Astrocyte of the spinal cord (primary cell): ENCODE results near the gene LAMC3.

Experiments used
- DNase-seq: peaks from one replicate; pipeline ENCODE4 v3.0.0; 2011; ENCODE audit warnings: low read depth, low spot score
- H3K4me3 ChIP-seq: 2 replicates; pipeline ENCODE4 v1.5.1; 2011; ENCODE audit warnings: low read depth, mild to moderate bottlenecking, low read length, moderate library complexity
- in situ Hi-C: cut with HindIII; loops from 2 replicates; pipeline ENCODE4 v1.10.0; 2017; ENCODE audit warnings: low sequenced_read_pairs
- TF ChIP-seq, protein P1 (sequence below): IDR thresholded peaks from 2 replicates; pipeline ENCODE4 v1.5.1; 2012; ENCODE audit warnings: low read depth, mild to moderate bottlenecking, low read length, inconsistent platforms

The LAMC3 gene

DNA sequence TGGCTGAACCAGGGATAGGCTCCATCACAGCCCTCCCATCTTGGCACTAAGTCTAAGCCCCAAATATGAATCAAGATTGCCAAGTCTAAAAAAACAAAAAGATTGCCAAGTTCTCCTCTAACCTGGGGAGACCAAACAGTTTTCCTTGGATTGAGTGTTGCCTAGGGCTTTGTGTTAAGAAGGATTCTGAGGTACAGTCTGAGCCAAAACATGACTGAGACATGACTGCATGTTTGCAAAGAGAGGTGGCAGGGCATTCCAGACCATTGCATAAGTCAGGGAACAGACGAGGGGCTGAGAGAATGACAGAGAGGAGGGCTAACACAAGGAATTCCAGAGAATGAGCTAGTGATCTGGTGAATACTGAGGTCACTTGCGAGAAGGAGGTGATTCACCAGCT is 11.4 kb downstream of the LAMC3 start:
- H3K4me3 ChIP-seq: no peak overlapping the region
- peak; percentile 23 for DNase-seq
- in situ Hi-C loops: no loop called here
- TF ChIP-seq, protein P1, sequence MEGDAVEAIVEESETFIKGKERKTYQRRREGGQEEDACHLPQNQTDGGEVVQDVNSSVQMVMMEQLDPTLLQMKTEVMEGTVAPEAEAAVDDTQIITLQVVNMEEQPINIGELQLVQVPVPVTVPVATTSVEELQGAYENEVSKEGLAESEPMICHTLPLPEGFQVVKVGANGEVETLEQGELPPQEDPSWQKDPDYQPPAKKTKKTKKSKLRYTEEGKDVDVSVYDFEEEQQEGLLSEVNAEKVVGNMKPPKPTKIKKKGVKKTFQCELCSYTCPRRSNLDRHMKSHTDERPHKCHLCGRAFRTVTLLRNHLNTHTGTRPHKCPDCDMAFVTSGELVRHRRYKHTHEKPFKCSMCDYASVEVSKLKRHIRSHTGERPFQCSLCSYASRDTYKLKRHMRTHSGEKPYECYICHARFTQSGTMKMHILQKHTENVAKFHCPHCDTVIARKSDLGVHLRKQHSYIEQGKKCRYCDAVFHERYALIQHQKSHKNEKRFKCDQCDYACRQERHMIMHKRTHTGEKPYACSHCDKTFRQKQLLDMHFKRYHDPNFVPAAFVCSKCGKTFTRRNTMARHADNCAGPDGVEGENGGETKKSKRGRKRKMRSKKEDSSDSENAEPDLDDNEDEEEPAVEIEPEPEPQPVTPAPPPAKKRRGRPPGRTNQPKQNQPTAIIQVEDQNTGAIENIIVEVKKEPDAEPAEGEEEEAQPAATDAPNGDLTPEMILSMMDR: no peak

DNA sequence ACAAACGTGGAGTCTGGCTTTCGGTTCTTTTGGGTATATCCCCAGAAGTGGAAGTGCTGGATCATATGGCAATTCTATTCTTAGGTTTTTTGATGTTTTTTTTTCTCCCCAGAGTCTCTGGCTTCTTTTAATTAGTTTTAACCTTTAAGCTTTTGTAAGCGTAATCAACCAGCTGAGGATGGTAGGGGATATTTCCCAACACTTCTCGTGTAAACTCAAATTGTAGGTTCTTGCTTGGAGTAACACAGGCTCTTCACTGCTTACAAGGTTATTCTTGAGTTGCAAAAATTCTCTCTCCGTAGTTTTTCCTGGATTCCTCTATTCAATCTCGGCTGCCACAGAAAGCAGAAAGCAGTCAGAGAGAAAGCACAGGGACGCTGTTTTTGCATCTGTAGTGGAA is 11.9 kb downstream of the LAMC3 start:
- no peak for DNase-seq
- TF ChIP-seq, protein P1: no peak
- in situ Hi-C loops: no loop called here
- no peak overlapping the region for H3K4me3 ChIP-seq

DNA sequence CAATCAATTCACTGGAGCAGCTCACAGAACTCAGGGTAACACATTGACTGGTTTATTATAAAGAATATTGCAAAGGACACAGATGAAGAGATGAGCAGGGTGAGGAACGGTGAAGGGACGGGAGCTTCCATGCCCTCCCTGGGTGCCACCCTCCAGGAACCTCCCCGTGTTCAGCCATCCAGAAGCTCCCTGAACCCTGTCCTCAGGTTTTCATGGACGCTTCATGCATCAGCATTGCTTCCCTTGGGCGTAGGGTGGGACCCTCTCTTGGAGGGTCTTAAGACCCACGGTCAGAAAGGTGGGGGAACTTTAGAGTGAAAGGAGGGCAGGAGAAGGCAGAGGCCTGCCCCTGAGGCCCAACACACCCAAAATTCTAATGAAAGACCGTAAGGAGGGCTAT is 12.8 kb downstream of the LAMC3 start:
- in situ Hi-C loops: no loop called here
- TF ChIP-seq, protein P1: no peak
- H3K4me3 ChIP-seq: no peak overlapping the region
- DNase-seq: no peak

DNA sequence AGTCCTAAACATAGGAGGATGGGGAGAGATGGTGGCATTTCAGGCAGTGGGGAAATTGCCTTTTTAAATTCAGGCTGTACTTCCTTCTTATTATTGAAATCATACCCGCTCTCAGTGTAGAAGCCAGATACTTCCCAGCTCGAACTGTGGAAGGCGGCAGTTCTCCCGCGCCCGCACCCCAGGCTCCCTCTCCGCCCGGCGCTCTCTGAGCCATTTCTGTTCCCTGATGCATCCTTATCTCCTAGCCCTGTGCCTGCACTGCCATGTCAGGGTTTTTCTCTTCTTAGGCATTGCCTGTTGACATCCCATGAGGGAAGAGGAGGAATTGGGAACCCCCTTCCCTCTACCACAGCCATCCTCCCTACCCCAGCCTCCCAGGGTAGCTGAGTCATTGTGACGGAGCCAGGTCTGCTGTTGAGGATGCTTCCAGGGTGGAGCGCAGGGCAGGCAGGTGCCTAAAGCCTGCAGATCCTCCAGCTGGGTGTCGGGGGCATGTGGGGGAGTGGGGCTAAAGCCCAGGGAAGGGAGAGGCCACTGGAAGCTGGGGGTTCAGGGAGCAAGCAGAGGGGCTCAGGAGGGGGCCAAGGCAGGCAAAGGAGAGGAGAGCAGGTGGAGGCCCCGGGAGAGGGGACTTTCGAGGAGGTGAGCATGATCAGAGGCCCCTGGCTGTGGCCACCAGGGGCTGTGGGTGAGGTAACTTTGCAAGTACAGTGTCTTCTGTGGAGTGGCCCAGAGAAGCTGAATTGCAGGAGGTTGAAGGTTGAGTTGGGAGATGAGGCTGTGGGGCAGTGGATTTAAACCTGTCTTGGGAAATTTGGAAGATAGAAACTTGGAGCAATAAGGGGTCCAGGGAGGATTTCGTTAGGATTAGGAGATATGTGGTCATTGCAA is 16.2 kb downstream of the LAMC3 start:
- no peak for DNase-seq
- H3K4me3 ChIP-seq: no peak overlapping the region
- TF ChIP-seq, protein P1: no peak
- in situ Hi-C loops: no loop called here

DNA sequence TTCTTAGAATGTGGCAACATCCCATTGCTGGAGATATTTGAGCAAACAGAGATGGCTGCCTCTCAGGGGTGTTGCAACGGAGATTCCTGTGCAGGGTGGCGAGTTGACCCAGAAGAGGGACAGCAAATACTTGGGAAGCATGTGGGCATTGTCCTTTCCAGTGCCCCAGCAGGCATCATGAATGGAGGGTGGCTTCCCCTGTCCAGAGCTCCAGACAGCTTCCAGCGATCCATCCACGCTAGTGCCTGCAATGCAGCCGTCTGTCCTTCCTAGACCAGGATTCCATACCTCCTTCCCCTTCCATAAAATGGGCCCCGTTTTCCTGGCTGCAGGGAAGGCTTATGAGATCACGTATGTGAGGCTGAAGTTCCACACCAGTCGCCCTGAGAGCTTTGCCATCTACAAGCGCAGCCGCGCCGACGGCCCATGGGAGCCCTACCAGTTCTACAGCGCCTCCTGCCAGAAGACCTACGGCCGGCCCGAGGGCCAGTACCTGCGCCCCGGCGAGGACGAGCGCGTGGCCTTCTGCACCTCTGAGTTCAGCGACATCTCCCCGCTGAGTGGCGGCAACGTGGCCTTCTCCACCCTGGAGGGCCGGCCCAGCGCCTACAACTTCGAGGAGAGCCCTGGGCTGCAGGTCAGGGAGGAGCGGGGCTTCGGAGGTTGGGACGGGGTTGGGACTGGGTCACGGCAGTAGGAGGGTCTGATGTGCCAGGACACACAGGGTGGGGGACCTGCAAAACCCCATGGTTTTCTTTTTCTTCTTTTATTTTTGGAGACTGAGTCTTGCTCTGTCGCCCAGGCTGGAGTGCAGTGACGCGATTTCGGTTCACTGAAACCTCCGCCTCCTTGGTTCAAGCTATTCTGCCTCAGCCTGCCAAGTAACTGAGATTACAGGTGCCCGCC is 17.2 kb downstream of the LAMC3 start:
- in situ Hi-C loops: no loop called here
- no peak for DNase-seq
- TF ChIP-seq, protein P1: no peak
- H3K4me3 ChIP-seq: no peak overlapping the region

DNA sequence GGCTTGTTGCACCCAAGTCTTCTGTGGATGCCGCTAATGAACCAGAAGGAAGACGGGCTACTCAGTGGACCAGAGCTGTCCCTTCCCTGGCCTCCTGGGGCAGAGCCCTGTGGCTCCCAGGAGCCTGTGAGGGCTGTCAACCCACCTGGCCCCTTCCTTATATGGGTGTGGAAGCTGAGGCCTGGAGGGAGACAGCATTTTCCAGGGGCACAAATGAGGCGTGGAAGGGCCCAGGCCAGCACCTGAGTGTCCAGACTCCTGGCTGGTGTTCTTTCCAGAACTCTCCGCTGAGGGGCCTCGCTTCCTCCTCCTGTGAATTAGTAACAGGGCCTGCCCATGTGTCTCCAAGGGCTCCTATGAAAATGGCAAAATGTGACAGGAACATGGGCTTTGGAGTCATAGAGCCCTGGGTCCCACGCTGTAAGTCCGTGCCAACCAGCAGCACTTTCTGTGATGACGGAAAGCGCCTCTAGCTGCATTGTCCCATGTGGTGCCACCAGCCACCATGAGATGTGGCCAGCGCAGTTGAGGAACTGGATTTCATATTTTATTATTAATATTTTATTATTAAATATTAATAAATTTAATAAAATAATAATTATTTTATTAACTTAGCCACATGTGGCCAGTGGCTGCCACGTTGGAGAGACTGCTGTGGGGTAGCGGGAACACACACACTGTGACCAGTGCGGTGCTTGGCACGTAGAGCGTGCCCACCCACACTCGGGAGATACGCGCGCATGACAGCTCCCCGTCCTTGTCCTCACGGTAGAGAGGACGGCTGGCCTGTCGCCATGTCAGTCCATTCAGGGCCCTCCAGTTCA is 18.3 kb downstream of the LAMC3 start:
- TF ChIP-seq, protein P1: no peak
- in situ Hi-C loops: no loop called here
- no peak for DNase-seq
- no peak overlapping the region for H3K4me3 ChIP-seq
